Kidney (tissue), 14 donors: ENCODE results near the gene CCDC77. TPM values are rescaled to one million over a fixed set of nuclear protein-coding genes. Genes with fewer than 3 reads are reported as not detected.

ENCODE experiments used
- DNase-seq, 5 donors: peaks; one replicate each; pipeline ENCODE4 v3.0.0-alpha.2; 2013 to 2020
- FAIRE-seq: peaks from 2 replicates; lab custom pipeline; 2012; peaks lifted over from hg19 to GRCh38; lab: Jason Lieb, UNC
- H3K27ac ChIP-seq, 2 donors: one replicate each; pipeline ENCODE4 v1.7.0; 2013; ENCODE audit warnings: low read depth in 2 of 2, low read length in 2 of 2, inconsistent platforms in 1 of 2
- H3K27me3 ChIP-seq: one replicate; pipeline ENCODE4 v1.7.1; 2013; ENCODE audit warnings: low read length, inconsistent platforms; ENCODE audit not compliant: control insufficient read depth, insufficient read depth
- H3K36me3 ChIP-seq, 3 donors: one replicate each; pipeline versions ENCODE4 v1.7.0 to v1.7.1; 2013; ENCODE audit warnings: low read length in 3 of 3, control low read depth in 1 of 3, inconsistent platforms in 1 of 3; ENCODE audit not compliant: insufficient read depth in 3 of 3, control insufficient read depth in 2 of 3
- H3K4me1 ChIP-seq, 3 donors: one replicate each; pipeline versions ENCODE4 v1.7.0 to v1.7.1; 2013; ENCODE audit warnings: low read length in 3 of 3, inconsistent platforms in 1 of 3, low read depth in 1 of 3; ENCODE audit not compliant: control insufficient read depth in 2 of 3, insufficient read depth in 2 of 3
- H3K4me3 ChIP-seq, 3 donors: one replicate each; pipeline versions ENCODE4 v1.7.0 to v1.8.1; 2013; ENCODE audit warnings: low read length in 3 of 3, control low read depth in 1 of 3, inconsistent platforms in 1 of 3
- H3K9ac ChIP-seq, 3 donors: one replicate each; pipeline versions ENCODE4 v1.7.0 to v1.7.1; 2013; ENCODE audit warnings: low read length in 3 of 3, control low read depth in 1 of 3, inconsistent platforms in 1 of 3
- H3K9me3 ChIP-seq, 3 donors: one replicate each; pipeline versions ENCODE4 v1.7.0 to v1.7.1; 2013; ENCODE audit warnings: low read length in 3 of 3, control low read depth in 1 of 3, inconsistent platforms in 1 of 3; ENCODE audit not compliant: control insufficient read depth in 2 of 3, insufficient read depth in 1 of 3
- CTCF ChIP-seq: IDR thresholded peaks from 3 replicates; pipeline ENCODE4 v1.5.1; 2012; ENCODE audit warnings: mild to moderate bottlenecking, moderate library complexity, borderline replicate concordance; ENCODE audit not compliant: insufficient read depth; ENCODE audit errors: extremely low read depth
- intact Hi-C: fragments of 100-400 bp; cut with DNase I; formaldehyde crosslinking; loops from one replicate; pipeline ENCODE4 v1.11.1; 2022
- polyA plus RNA-seq: library from polyadenylated mRNA; stranded (reverse); fragments of 350-450 nt; fragmentation: Illumina TruSeq; extraction: RNeasy Lipid Tissue Mini Kit (QIAGEN cat#74804); gene quantifications from one replicate; pipeline ENCODE4 v1.2.3, GENCODE V29; 2014; ENCODE audit warnings: low read depth, low replicate concordance; ENCODE audit not compliant: insufficient read depth
- total RNA-seq: library from RNA; stranded (reverse); fragmentation: NEBNext Ultra II Directional; extraction: Animal tissue kit (Norgen Biotek cat#: 25700); gene quantifications from one replicate; pipeline ENCODE4 v1.2.1, GENCODE V29; 2021
- donor health status: control.
- donor health status: control.
- donor health status: control.
- donor health status: control.
- donor health status: control.
- donor health status: DM: yes; HTN: yes; CAD: no.
- donor health status: Normal renal cell carcinoma (clear cell type).

CCDC77 gene
- total and polyA plus RNA-seq, 2 donors from 2014 or later = 3.1 to 6.0 TPM

DNA sequence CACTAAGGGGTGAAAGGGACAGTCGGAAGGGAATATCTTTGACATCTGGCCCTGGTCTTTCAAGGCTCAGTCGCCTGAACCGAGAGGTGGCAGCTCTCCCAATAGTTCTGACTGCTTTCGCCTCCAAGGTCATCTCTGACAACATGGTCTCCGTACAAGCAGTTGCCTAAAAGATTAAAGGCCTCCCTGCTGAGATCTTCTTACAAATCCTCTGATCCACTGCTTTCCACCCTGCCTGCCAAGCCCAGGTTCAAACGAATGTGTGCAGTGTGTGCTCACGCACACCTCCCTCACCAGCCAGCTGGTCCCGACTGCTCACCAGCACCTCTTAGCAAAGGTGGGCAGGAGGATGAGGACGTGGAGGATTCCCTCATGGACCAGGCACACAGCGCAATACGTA lies 68.7 kb downstream of the CCDC77 start:
- intact Hi-C loops = no loop called here
- no peak overlapping the region for H3K4me3 ChIP-seq
- TF ChIP-seq CTCF = no peak
- H3K9ac ChIP-seq = no peak overlapping the region
- H3K27ac ChIP-seq = no peak overlapping the region
- DNase-seq (peak in 1 of 5 donors; percentile 25), FAIRE-seq (no peak)
- H3K36me3 ChIP-seq = no peaks in the 10 kb centered on the region
- no peaks in the 10 kb centered on the region for H3K27me3 ChIP-seq
- peaks cover 0 to 3% (median 0%) of the 10 kb centered on the region in 3 donors for H3K4me1 ChIP-seq
- no peaks in the 10 kb centered on the region for H3K9me3 ChIP-seq

DNA sequence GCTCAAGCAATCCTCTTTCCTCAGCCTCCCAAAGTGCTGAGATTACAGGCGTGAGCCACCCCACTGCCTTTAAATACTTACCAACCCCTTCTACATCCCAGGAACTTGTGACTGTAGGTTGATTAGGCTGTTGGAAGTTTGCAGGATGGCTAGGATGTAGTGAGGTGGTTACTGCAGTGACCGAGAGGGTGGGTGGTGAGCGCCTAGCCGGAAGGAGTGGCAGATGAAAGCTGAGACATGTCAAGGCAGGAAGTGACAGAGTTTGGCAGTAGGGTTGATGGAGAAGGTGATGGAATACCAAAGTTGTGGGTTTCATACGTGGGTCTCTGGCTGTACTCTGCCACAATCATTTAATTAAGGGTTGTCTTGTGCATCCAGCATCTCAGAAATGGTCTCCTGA lies 71.8 kb downstream of the CCDC77 start:
- no peak for TF ChIP-seq CTCF
- Histone ChIP-seq H3K27ac (no peak overlapping the region), H3K36me3 (no peaks in the 10 kb centered on the region), H3K9me3 (no peaks in the 10 kb centered on the region), H3K4me1 (no peaks in the 10 kb centered on the region), H3K9ac (no peak overlapping the region), H3K4me3 (no peak overlapping the region), H3K27me3 (no peaks in the 10 kb centered on the region)
- FAIRE-seq (no peak), DNase-seq (peak in 1 of 5 donors; percentile 4)
- intact Hi-C loops = no loop called here

GRCh38 chr12:473863-474577 lies 72.6 kb downstream of the CCDC77 start:
- Histone ChIP-seq H3K9me3 (no peaks in the 10 kb centered on the region), H3K9ac (no peak overlapping the region), H3K4me3 (no peak overlapping the region), H3K27me3 (no peaks in the 10 kb centered on the region), H3K27ac (no peak overlapping the region), H3K4me1 (no peaks in the 10 kb centered on the region), H3K36me3 (no peaks in the 10 kb centered on the region)
- TF ChIP-seq CTCF = no peak
- intact Hi-C loops = no loop called here
- no peak for FAIRE-seq
- peak in 1 of 5 donors; percentile 9 for DNase-seq

DNA sequence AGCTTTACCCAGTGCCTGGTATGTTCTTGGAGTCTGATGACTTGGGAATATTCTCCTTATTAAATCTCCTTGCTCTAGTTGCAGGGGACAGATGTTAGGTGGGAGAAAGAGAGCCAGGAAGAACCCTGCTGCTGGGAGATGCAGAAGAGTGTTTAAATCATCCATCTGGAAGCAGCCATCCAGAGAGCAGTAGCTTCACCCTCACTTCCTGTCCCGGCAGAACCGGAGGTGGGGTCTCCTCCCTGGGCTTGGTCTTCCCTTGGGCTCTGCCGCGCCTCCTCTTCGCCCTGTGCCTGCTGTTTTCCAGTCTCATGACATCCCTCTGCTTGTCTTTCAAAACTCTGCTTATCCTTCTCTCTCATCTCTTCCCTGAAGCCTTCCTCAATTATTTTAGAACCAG lies 73.8 kb downstream of the CCDC77 start:
- H3K27ac ChIP-seq = no peak overlapping the region
- no peak for FAIRE-seq

More for the DNA sequence above, 73.8 kb downstream of the CCDC77 start:
- intact Hi-C loops = no loop called here
- H3K36me3 ChIP-seq = no peaks in the 10 kb centered on the region
- no peaks in the 10 kb centered on the region for H3K27me3 ChIP-seq
- no peak overlapping the region for H3K4me3 ChIP-seq
- DNase-seq = peak in 3 of 5 donors; percentile 48 to 62 (median 49)
- no peaks in the 10 kb centered on the region for H3K4me1 ChIP-seq
- H3K9me3 ChIP-seq = no peaks in the 10 kb centered on the region
- no peak overlapping the region for H3K9ac ChIP-seq
- no peak for TF ChIP-seq CTCF
